ENCODE measurements around the gene C19orf33.

The C19orf33 gene

DNA sequence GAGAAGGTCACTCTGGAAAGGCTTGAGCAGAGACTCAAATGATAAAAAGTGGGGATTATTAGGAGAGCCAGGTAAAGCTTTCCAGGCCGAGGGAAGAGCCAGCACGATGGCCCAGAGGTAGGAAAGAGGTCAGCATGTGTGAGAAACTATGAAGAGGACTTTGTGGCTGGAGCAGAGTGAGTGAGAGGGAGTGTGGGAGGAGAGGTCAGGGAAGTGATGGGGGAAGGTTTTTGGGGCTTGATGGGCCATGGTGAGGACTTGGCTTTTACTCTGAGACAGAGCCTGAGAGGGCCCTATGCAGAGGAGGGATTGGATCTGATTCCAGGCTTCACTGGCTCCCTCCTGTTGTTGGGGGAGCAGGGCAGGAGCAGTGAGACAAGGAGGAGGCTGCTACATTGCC, 36.9 kb downstream of the C19orf33 start:
- H3K27ac ChIP-seq (ENCODE audit: low read length) = no peak overlapping the region

DNA sequence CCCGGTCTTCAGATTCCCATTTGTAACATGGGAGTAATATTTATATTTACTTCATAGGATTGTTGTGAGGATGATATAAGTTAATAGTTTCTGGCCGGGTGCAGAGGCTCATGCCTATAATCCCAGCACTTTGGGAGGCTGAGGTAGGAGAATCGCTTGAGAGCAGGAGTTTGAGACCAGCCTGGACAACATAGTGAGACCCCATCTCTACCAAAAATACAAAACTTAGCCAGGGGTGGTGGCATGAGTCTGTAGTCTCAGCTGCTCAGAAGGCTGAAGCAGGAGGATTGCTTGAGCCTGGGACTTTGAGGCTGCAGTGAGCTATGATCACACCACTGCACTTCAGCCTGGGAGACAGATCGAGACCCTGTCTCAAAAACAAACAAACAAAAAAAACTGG, 42.8 kb downstream of the C19orf33 start:
- Histone ChIP-seq H3K9ac (ENCODE audit: low read length) (no peak overlapping the region), H3K4me2 (ENCODE audit: low read length) (no peak overlapping the region), H3K9me3 (ENCODE audit: insufficient read depth, low read length) (no peaks in the 10 kb centered on the region), H2AFZ (ENCODE audit: low read depth, low read length) (no peak overlapping the region), H3K79me2 (ENCODE audit: low read length) (no peaks in the 10 kb centered on the region), H3K27me3 (ENCODE audit: low read depth, low read length) (no peaks in the 10 kb centered on the region), H3K4me3 (ENCODE audit: low read length) (no peak overlapping the region), H4K20me1 (ENCODE audit: insufficient read depth, low read length) (no peaks in the 10 kb centered on the region), H3K36me3 (replicated peaks; ENCODE audit: low read depth, low read length) (no peaks in the 10 kb centered on the region), H3K27ac (ENCODE audit: low read length) (no peak overlapping the region), H3K4me1 (ENCODE audit: low read length) (no peaks in the 10 kb centered on the region)
- TF ChIP-seq EZH2phosphoT487 (IDR thresholded peaks at IDR 0.05; ENCODE audit: low read depth) = no peak
- TF ChIP-seq, protein P1, sequence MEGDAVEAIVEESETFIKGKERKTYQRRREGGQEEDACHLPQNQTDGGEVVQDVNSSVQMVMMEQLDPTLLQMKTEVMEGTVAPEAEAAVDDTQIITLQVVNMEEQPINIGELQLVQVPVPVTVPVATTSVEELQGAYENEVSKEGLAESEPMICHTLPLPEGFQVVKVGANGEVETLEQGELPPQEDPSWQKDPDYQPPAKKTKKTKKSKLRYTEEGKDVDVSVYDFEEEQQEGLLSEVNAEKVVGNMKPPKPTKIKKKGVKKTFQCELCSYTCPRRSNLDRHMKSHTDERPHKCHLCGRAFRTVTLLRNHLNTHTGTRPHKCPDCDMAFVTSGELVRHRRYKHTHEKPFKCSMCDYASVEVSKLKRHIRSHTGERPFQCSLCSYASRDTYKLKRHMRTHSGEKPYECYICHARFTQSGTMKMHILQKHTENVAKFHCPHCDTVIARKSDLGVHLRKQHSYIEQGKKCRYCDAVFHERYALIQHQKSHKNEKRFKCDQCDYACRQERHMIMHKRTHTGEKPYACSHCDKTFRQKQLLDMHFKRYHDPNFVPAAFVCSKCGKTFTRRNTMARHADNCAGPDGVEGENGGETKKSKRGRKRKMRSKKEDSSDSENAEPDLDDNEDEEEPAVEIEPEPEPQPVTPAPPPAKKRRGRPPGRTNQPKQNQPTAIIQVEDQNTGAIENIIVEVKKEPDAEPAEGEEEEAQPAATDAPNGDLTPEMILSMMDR (IDR thresholded peaks at IDR 0.05; ENCODE audit: low read depth, low read length) = no peak

More for the DNA sequence above, 36.9 kb downstream of the C19orf33 start:
- no peak overlapping the region for H3K9ac ChIP-seq (ENCODE audit: low read length)
- no peak overlapping the region for H3K4me3 ChIP-seq (ENCODE audit: low read length)
- H4K20me1 ChIP-seq (ENCODE audit: insufficient read depth, low read length) = no peaks in the 10 kb centered on the region
- no peaks in the 10 kb centered on the region for H3K27me3 ChIP-seq (ENCODE audit: low read depth, low read length)
- peaks cover 5% of the 10 kb centered on the region; the same call in 1 of the 2 replicates for H3K4me1 ChIP-seq (ENCODE audit: low read length)
- H3K79me2 ChIP-seq (ENCODE audit: low read length) = no peaks in the 10 kb centered on the region
- H3K9me3 ChIP-seq (ENCODE audit: insufficient read depth, low read length) = no peaks in the 10 kb centered on the region
- no peak overlapping the region for H3K4me2 ChIP-seq (ENCODE audit: low read length)
- H3K36me3 ChIP-seq (replicated peaks; ENCODE audit: low read depth, low read length) = no peaks in the 10 kb centered on the region
- H2AFZ ChIP-seq (ENCODE audit: low read depth, low read length) = no peak overlapping the region
- no peak for TF ChIP-seq EZH2phosphoT487 (IDR thresholded peaks at IDR 0.05; ENCODE audit: low read depth)
- TF ChIP-seq, protein P1 (IDR thresholded peaks at IDR 0.05; ENCODE audit: low read depth, low read length) = no peak

DNA sequence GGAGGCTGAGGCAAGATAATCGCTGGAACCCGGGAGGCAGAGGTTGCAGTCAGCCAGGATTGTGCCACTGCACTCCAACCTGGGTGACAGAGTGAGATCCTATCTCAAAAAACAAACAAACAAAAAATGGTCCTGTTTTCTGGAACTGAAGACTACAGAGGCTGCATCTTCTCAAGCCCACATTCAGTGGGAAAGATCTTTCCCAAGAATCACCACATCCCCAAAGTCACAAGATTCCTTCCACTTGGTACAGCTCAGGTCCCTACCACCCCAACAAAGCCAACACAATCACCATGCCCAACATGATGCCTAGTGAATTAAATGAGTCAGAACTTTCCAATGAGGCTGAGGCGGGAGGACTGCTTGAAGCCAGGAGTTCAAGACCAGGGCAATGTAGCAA, 46.8 kb downstream of the C19orf33 start:
- Histone ChIP-seq H3K4me1 (ENCODE audit: low read length) (no peaks in the 10 kb centered on the region), H3K27ac (ENCODE audit: low read length) (no peak overlapping the region)

DNA sequence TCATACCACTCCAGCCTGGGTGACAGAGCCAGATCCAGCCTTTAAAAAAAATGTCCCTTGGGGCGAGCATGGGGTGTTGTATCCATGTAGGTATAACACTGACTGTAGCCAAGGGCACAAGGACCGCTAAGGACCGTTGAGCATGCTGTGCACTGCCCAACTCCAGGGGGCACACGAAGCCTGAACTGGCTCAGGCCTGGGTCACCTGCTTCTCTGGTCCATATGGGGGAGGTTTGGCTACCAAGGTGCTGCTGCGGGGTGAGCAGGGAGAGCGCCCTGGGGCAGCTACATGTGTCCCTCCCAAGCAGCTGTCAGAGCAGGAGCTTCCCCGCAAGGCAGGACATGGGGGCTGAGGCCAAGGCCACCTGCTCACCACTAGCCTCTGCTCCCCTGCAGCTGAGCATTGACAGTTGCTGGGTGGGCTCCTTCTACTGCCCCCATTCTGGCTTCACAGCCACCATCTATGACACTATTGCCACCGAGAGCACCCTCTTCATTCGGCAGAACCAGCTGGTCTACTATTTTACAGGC, 47.9 kb downstream of the C19orf33 start:
- H2AFZ ChIP-seq (ENCODE audit: low read depth, low read length) = no peak overlapping the region
- H3K27ac ChIP-seq (ENCODE audit: low read length) = no peak overlapping the region
- no peaks in the 10 kb centered on the region for H3K36me3 ChIP-seq (replicated peaks; ENCODE audit: low read depth, low read length)
- H3K27me3 ChIP-seq (ENCODE audit: low read depth, low read length) = no peaks in the 10 kb centered on the region
- H3K9ac ChIP-seq (ENCODE audit: low read length) = no peak overlapping the region
- no peaks in the 10 kb centered on the region for H3K9me3 ChIP-seq (ENCODE audit: insufficient read depth, low read length)
- no peak overlapping the region for H3K4me2 ChIP-seq (ENCODE audit: low read length)
- H3K4me3 ChIP-seq (ENCODE audit: low read length) = no peak overlapping the region
- no peaks in the 10 kb centered on the region for H3K4me1 ChIP-seq (ENCODE audit: low read length)
- TF ChIP-seq, protein P1 (IDR thresholded peaks at IDR 0.05; ENCODE audit: low read depth, low read length) = no peak
- TF ChIP-seq EZH2phosphoT487 (IDR thresholded peaks at IDR 0.05; ENCODE audit: low read depth) = no peak
- no peaks in the 10 kb centered on the region for H3K79me2 ChIP-seq (ENCODE audit: low read length)
- no peaks in the 10 kb centered on the region for H4K20me1 ChIP-seq (ENCODE audit: insufficient read depth, low read length)

More for the DNA sequence above, 46.8 kb downstream of the C19orf33 start:
- Histone ChIP-seq H3K4me2 (ENCODE audit: low read length) (no peak overlapping the region), H4K20me1 (ENCODE audit: insufficient read depth, low read length) (no peaks in the 10 kb centered on the region), H3K36me3 (replicated peaks; ENCODE audit: low read depth, low read length) (no peaks in the 10 kb centered on the region), H2AFZ (ENCODE audit: low read depth, low read length) (no peak overlapping the region), H3K27me3 (ENCODE audit: low read depth, low read length) (no peaks in the 10 kb centered on the region), H3K9me3 (ENCODE audit: insufficient read depth, low read length) (no peaks in the 10 kb centered on the region), H3K79me2 (ENCODE audit: low read length) (no peaks in the 10 kb centered on the region), H3K4me3 (ENCODE audit: low read length) (no peak overlapping the region), H3K9ac (ENCODE audit: low read length) (no peak overlapping the region)
- no peak for TF ChIP-seq EZH2phosphoT487 (IDR thresholded peaks at IDR 0.05; ENCODE audit: low read depth)
- TF ChIP-seq, protein P1 (IDR thresholded peaks at IDR 0.05; ENCODE audit: low read depth, low read length) = no peak
